Measurements from ENCODE around the gene C13orf42. TPM values are rescaled to one million over a fixed set of nuclear protein-coding genes. Genes with fewer than 3 reads are reported as not detected.

The C13orf42 gene
- total RNA-seq, 4 donors from 2014 or later, result 0.10 TPM; not detected in 3

GRCh38 chr13:51034906-51035305 lies 76.2 kb downstream of the C13orf42 start:
- TF ChIP-seq CTCF (IDR thresholded peaks at IDR 0.05) (no peak), POLR2A (IDR thresholded peaks at IDR 0.05) (no peak)

GRCh38 chr13:51033421-51034185 lies 77.5 kb downstream of the C13orf42 start:
- intact Hi-C loops (cut with DNase I; ENCODE audit: low total_unique reads), result no loop called here
- no peak for TF ChIP-seq POLR2A (IDR thresholded peaks at IDR 0.05)
- no peak for TF ChIP-seq CTCF (IDR thresholded peaks at IDR 0.05)
- 34 to 49% methylated on average over 4 to 5 of the region's 5 CpGs for WGBS, 2 donors
- no peak overlapping the region for H3K4me3 ChIP-seq (ENCODE audit: low read depth, poor library complexity, severe bottlenecking)
- DNase-seq (ENCODE audit: low spot score in 2 of 2), result no peak

More at GRCh38 chr13:51034906-51035305, 76.2 kb downstream of the C13orf42 start:
- intact Hi-C loops (cut with DNase I; ENCODE audit: low total_unique reads), result no loop called here
- no peak overlapping the region for H3K4me3 ChIP-seq (ENCODE audit: low read depth, poor library complexity, severe bottlenecking)
- DNase-seq (ENCODE audit: low spot score in 2 of 2), result no peak
- WGBS, 2 donors, result 95 to 97% methylated on average over 3 of the region's 3 CpGs

GRCh38 chr13:51032831-51033230 lies 78.2 kb downstream of the C13orf42 start:
- no peak for TF ChIP-seq POLR2A (IDR thresholded peaks at IDR 0.05)
- TF ChIP-seq CTCF (IDR thresholded peaks at IDR 0.05), result no peak
- 88 to 93% methylated on average over 3 of the region's 3 CpGs for whole genome bisulfite sequencing, 2 donors
- H3K4me3 ChIP-seq (ENCODE audit: low read depth, poor library complexity, severe bottlenecking), result no peak overlapping the region
- intact Hi-C loops (cut with DNase I; ENCODE audit: low total_unique reads), result no loop called here
- DNase-seq (ENCODE audit: low spot score in 2 of 2), result no peak

Other genes starting within 250 kb of the C13orf42 start
- 10 to 100 TPM; 22.8 to 47.9 (median 25.1) TPM for gene RNASEH2B, start 201.5 kb downstream of the C13orf42 start, total RNA-seq
- gene FAM124A, start 111.1 kb upstream of the C13orf42 start, total RNA-seq, result 1 to 10 TPM in 3 of 4 donors, under 1 TPM in 1; 0.30 to 5.0 (median 2.1) TPM
- gene SERPINE3, start 228.4 kb upstream of the C13orf42 start, total RNA-seq, result under 1 TPM in 1 of 4 donors, not detected in 3; 0.12 TPM